HepG2 (cell line): ENCODE results near the gene AK3. TPM values are rescaled to one million over a fixed set of nuclear protein-coding genes. Genes with fewer than 3 reads are reported as not detected.

Experiments used
- FOXP1 ChIP-seq, 2 experiments: fragments of 450-650 bp in 1 of 2; IDR thresholded peaks; 2 replicates each; pipeline ENCODE4 v1.6.1; 2017 to 2018; ENCODE audit warnings: antibody characterized with exemption in 1 of 2
- NONO ChIP-seq, 2 experiments: fragments of 450-650 bp in 1 of 2; sonication (generic) in 1 of 2; formaldehyde crosslinking in 1 of 2; IDR thresholded peaks in 1 of 2; conservative IDR thresholded peaks in 1 of 2; 2 replicates each; pipeline versions ENCODE4 v1.6.1 to v1.8.0; 2017 to 2022; ENCODE audit warnings: mild to moderate bottlenecking in 1 of 2, missing genetic modification reagents in 1 of 2, moderate library complexity in 1 of 2
- TARDBP ChIP-seq: sonication (generic); formaldehyde crosslinking; IDR thresholded peaks from 2 replicates; pipeline ENCODE4 v1.8.0; 2022; ENCODE audit warnings: mild to moderate bottlenecking, missing genetic modification reagents
- UBTF ChIP-seq: sonication (generic); formaldehyde crosslinking; IDR thresholded peaks from 2 replicates; pipeline ENCODE4 v1.4.0; 2020; ENCODE audit warnings: mild to moderate bottlenecking, missing genetic modification reagents
- ZBTB3 ChIP-seq: sonication (generic); formaldehyde crosslinking; IDR thresholded peaks from 2 replicates; pipeline ENCODE4 v1.4.0; 2020; ENCODE audit warnings: low read depth, mild to moderate bottlenecking, moderate library complexity, missing genetic modification reagents, borderline replicate concordance
- ZBTB42 ChIP-seq: sonication (generic); formaldehyde crosslinking; IDR thresholded peaks from 2 replicates; pipeline ENCODE4 v1.5.0; 2020; ENCODE audit warnings: mild to moderate bottlenecking, missing genetic modification reagents
- ZFAT ChIP-seq: sonication (generic); formaldehyde crosslinking; conservative IDR thresholded peaks from 2 replicates; pipeline ENCODE4 v1.8.1; 2023; ENCODE audit warnings: missing genetic modification reagents, inconsistent platforms
- ZNF17 ChIP-seq: sonication (generic); formaldehyde crosslinking; IDR thresholded peaks from 2 replicates; pipeline ENCODE4 v1.5.0; 2020; ENCODE audit warnings: mild to moderate bottlenecking, missing genetic modification reagents
- ZNF33A ChIP-seq: sonication (generic); formaldehyde crosslinking; IDR thresholded peaks from 2 replicates; pipeline ENCODE4 v1.5.1; 2020; ENCODE audit warnings: missing genetic modification reagents, mild to moderate bottlenecking, moderate library complexity, borderline replicate concordance
- ZNF367 ChIP-seq: sonication (generic); formaldehyde crosslinking; IDR thresholded peaks from 2 replicates; pipeline ENCODE4 v1.4.0; 2020; ENCODE audit warnings: missing genetic modification reagents, borderline replicate concordance
- ZNF503 ChIP-seq: sonication (generic); formaldehyde crosslinking; IDR thresholded peaks from 2 replicates; pipeline ENCODE4 v1.4.0; 2020; ENCODE audit warnings: missing genetic modification reagents
- ZNF646 ChIP-seq: sonication (generic); formaldehyde crosslinking; IDR thresholded peaks from 2 replicates; pipeline ENCODE4 v1.9.0; 2021; ENCODE audit warnings: mild to moderate bottlenecking, missing genetic modification reagents
- ZNF672 ChIP-seq: sonication (generic); formaldehyde crosslinking; IDR thresholded peaks from 2 replicates; pipeline ENCODE4 v1.8.1; 2022; ENCODE audit warnings: missing genetic modification reagents
- ZNF710 ChIP-seq: sonication (generic); formaldehyde crosslinking; IDR thresholded peaks from 2 replicates; pipeline ENCODE4 v1.5.0; 2020; ENCODE audit warnings: mild to moderate bottlenecking, missing genetic modification reagents, borderline replicate concordance
- ZNF850 ChIP-seq: sonication (generic); formaldehyde crosslinking; conservative IDR thresholded peaks from 2 replicates; pipeline ENCODE4 v1.9.0; 2021; ENCODE audit warnings: mild to moderate bottlenecking, missing genetic modification reagents
- polyA plus RNA-seq, 8 experiments: library from polyadenylated mRNA; depleted of rRNA in 3 of 8; stranded (reverse) in 7 of 8; unstranded in 1 of 8; fragments of >200 nt; fragmentation: Illumina TruSeq in 4 of 8; extraction: Trizol in 4 of 8; gene quantifications; 2 replicates each; pipeline versions ENCODE4 v1.2.1 to v1.2.3, GENCODE V29; 2011 to 2016; ENCODE audit warnings: low read depth in 4 of 8, missing spikeins in 1 of 8, mixed read lengths in 1 of 8; ENCODE audit not compliant: insufficient read depth in 1 of 8
- total RNA-seq, 5 experiments: library from RNA; depleted of rRNA; stranded (reverse); fragments of >200 nt; fragmentation: Illumina TruSeq; extraction: Trizol; gene quantifications; 2 replicates each; pipeline ENCODE4 v1.2.3, GENCODE V29; 2016; ENCODE audit warnings: low read depth in 1 of 5

The AK3 gene
- total and polyA plus RNA-seq, 2 of the 13 experiments (the other 11 are each of a cell fraction or from before 2014, with no cell fraction given): 76.8 to 109 TPM

- TF ChIP-seq ZNF646 (CRISPR knock-in tag): no peak
- no peak for TF ChIP-seq ZNF17 (CRISPR knock-in tag)
- TF ChIP-seq ZFAT (CRISPR knock-in tag): peak; percentile 93
- peak; percentile 99 for TF ChIP-seq UBTF
- TF ChIP-seq ZNF503 (CRISPR knock-in tag): peak; percentile 77
- TF ChIP-seq ZNF672: no peak
- 0 out of 2 replicates have a peak, but pooled peaks have one; percentile 44 for TF ChIP-seq ZNF850 (CRISPR knock-in tag)
- 0 out of 2 replicates have a peak, but pooled peaks have one; percentile 63 for TF ChIP-seq ZBTB3 (CRISPR knock-in tag)
- no peak for TF ChIP-seq NONO (IDR thresholded peaks at IDR 0.05)
- TF ChIP-seq NONO (CRISPR knock-in tag; conservative IDR thresholded peaks at IDR 0.05): peak; percentile 92
- TF ChIP-seq ZBTB42 (CRISPR knock-in tag): 0 out of 2 replicates have a peak, but pooled peaks have one; percentile 24
- TF ChIP-seq ZNF33A (CRISPR knock-in tag): no peak
- TF ChIP-seq ZNF367: no peak; the same call in 1 of the 2 replicates
- TF ChIP-seq ZNF710 (CRISPR knock-in tag): peak; percentile 65; the same call in 1 of the 2 replicates
- TF ChIP-seq FOXP1 (IDR thresholded peaks at IDR 0.05): no peak
- TF ChIP-seq FOXP1 (CRISPR knock-in tag; IDR thresholded peaks at IDR 0.05): no peak
- peak; percentile 70; the same call in 1 of the 2 replicates for TF ChIP-seq TARDBP (CRISPR knock-in tag)
Measured at GRCh38 chr9:4740638-4741364, at the start of gene AK3 (continued).
